ENCODE results near the gene PHF14. TPM values are rescaled to one million over a fixed set of nuclear protein-coding genes. Genes with fewer than 3 reads are reported as not detected.

PHF14 gene
- polyA plus RNA-seq, 1 donor from 2014 or later, result 139 TPM

- no peaks in the 10 kb centered on the region for H3K36me3 ChIP-seq (ENCODE audit: insufficient read depth, low read length)
- H3K27ac ChIP-seq (ENCODE audit: low read length), result no peak overlapping the region
- no peaks in the 10 kb centered on the region for H4K20me1 ChIP-seq (ENCODE audit: insufficient read depth)
- H3K9me3 ChIP-seq (ENCODE audit: low read length), result no peaks in the 10 kb centered on the region
- no peak overlapping the region for H3K4me2 ChIP-seq (ENCODE audit: low read length)
- H3K4me3 ChIP-seq (ENCODE audit: low read length), result no peak overlapping the region
- TF ChIP-seq POLR2AphosphoS5 (IDR thresholded peaks at IDR 0.05) (no peak), EP300 (conservative IDR thresholded peaks at IDR 0.05; ENCODE audit: poor library complexity, severe bottlenecking) (no peak), REST (IDR thresholded peaks at IDR 0.05; ENCODE audit: borderline replicate concordance) (no peak), EZH2 (IDR thresholded peaks at IDR 0.05; ENCODE audit: borderline replicate concordance, insufficient read depth, low read length, poor library complexity, severe bottlenecking) (no peak), MXI1 (conservative IDR thresholded peaks at IDR 0.05; ENCODE audit: poor library complexity, severe bottlenecking) (no peak), TAF1 (IDR thresholded peaks at IDR 0.05; ENCODE audit: low read depth) (no peak), SMC3 (conservative IDR thresholded peaks at IDR 0.05; ENCODE audit: poor library complexity) (no peak), CTCF (IDR thresholded peaks at IDR 0.05; ENCODE audit: poor library complexity, severe bottlenecking) (no peak), RAD21 (conservative IDR thresholded peaks at IDR 0.05) (no peak)
- no peak overlapping the region for H2AFZ ChIP-seq (ENCODE audit: low read depth, low read length)
- no peak overlapping the region for H3K9ac ChIP-seq (ENCODE audit: low read length)
- H3K79me2 ChIP-seq (replicated peaks; ENCODE audit: insufficient read depth, low read length), result no peaks in the 10 kb centered on the region
- H3K27me3 ChIP-seq (ENCODE audit: insufficient read depth, low read depth, low read length), result no peaks in the 10 kb centered on the region
- H3F3A ChIP-seq (ENCODE audit: insufficient read depth, low read length, poor library complexity, severe bottlenecking), result no peaks in the 10 kb centered on the region
- H3K9me2 ChIP-seq (ENCODE audit: insufficient read depth, low read length), result no peaks in the 10 kb centered on the region
Measured at GRCh38 chr7:11161499-11161898, 187.8 kb downstream of the PHF14 start.

DNA sequence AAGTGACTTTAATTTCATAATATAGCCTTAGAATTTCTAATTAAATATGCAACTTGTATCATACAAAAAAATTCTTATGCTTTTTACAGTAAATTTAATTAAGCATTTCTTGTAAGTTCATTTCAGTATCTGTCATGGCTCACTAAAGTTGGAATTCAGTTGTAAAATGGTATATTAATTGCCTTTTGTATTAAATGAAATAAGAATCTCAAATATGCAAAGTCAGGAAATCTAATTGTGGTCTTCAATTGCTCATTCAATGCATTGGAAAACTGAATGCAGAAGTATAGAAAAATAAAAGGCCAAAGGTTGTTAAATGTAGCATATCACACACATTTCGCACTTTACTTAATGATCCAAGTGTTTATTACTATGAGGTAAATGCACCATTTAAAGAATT is 189.5 kb downstream of the PHF14 start:
- Histone ChIP-seq H3K27me3 (ENCODE audit: insufficient read depth, low read depth, low read length) (no peaks in the 10 kb centered on the region), H3K4me3 (ENCODE audit: low read length) (no peak overlapping the region), H3K9me2 (ENCODE audit: insufficient read depth, low read length) (no peaks in the 10 kb centered on the region), H3K4me2 (ENCODE audit: low read length) (no peak overlapping the region), H4K20me1 (ENCODE audit: insufficient read depth) (no peaks in the 10 kb centered on the region), H3K27ac (ENCODE audit: low read length) (no peak overlapping the region), H3K9ac (ENCODE audit: low read length) (no peak overlapping the region), H3K79me2 (replicated peaks; ENCODE audit: insufficient read depth, low read length) (no peaks in the 10 kb centered on the region), H3K9me3 (ENCODE audit: low read length) (no peaks in the 10 kb centered on the region), H3F3A (ENCODE audit: insufficient read depth, low read length, poor library complexity, severe bottlenecking) (no peaks in the 10 kb centered on the region), H2AFZ (ENCODE audit: low read depth, low read length) (no peak overlapping the region), H3K36me3 (ENCODE audit: insufficient read depth, low read length) (no peaks in the 10 kb centered on the region)
- no peak for TF ChIP-seq POLR2AphosphoS5 (IDR thresholded peaks at IDR 0.05)
- no peak for TF ChIP-seq REST (IDR thresholded peaks at IDR 0.05; ENCODE audit: borderline replicate concordance)
- no peak for TF ChIP-seq EZH2 (IDR thresholded peaks at IDR 0.05; ENCODE audit: borderline replicate concordance, insufficient read depth, low read length, poor library complexity, severe bottlenecking)
- TF ChIP-seq EP300 (conservative IDR thresholded peaks at IDR 0.05; ENCODE audit: poor library complexity, severe bottlenecking), result no peak
- no peak for TF ChIP-seq SMC3 (conservative IDR thresholded peaks at IDR 0.05; ENCODE audit: poor library complexity)
- TF ChIP-seq MXI1 (conservative IDR thresholded peaks at IDR 0.05; ENCODE audit: poor library complexity, severe bottlenecking), result no peak
- no peak for TF ChIP-seq CTCF (IDR thresholded peaks at IDR 0.05; ENCODE audit: poor library complexity, severe bottlenecking)
- TF ChIP-seq TAF1 (IDR thresholded peaks at IDR 0.05; ENCODE audit: low read depth), result no peak
- no peak for TF ChIP-seq RAD21 (conservative IDR thresholded peaks at IDR 0.05)
